OCI-M1 (cell line): ENCODE results near the gene F13A1.

Experiments used
- DNase-seq: peaks from one replicate; lab custom pipeline; 2025; lab: John Stamatoyannopoulos, UW

Gene F13A1

DNA sequence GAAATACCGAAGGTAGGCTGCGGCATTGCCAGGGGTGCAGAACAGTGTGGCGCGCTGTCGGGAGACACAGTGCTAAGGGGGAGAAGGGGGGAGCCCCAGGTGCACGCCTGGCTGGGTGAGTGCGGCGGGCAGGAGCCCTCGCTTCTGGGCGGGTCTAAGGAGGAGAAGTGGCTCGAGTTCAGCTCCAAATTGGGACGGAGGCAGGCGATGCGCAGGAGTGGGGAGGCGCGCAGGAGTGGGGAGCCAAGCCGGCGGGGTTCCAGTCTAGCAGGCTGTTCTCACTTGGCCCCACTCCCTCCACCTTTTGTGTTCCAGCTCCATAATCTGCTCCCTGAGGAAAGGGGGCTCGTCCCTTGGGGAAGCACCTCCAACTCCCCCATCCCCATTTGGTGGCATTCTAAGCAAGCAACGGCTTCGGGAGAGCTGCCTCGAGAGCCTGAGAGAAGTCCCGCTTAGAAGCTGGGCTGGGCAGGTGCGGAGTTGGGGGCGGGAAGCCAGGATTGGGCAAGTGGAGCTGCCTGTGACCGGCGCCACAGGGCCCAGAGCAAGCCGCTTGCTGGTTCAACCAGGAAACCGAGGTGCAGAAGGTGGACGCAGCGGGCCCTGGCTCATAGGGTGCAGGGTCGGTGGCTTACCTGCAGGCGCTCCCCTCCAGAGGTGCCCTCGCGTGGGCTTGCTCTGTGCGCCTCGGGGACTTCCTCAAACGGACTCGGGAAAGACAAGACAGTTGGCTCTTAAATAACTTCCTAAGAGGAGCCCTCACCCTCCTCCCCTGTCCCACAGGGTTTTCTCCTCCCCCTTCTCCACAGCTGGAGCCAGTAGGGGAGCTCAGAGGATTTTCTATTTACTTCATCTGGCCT is at the start of gene F13A1:
F13A1 (minus strand) TSS at position 711 of the 860 bp plus-strand sequence. CDS start 1,998 bp downstream, outside the sequence.
- no peak for DNase-seq

GRCh38 chr6:6368684-6369052 is 48.2 kb upstream of the F13A1 start:
- DNase-seq: no peak

GRCh38 chr6:6368040-6368683 is 47.7 kb upstream of the F13A1 start:
- no peak for DNase-seq

DNA sequence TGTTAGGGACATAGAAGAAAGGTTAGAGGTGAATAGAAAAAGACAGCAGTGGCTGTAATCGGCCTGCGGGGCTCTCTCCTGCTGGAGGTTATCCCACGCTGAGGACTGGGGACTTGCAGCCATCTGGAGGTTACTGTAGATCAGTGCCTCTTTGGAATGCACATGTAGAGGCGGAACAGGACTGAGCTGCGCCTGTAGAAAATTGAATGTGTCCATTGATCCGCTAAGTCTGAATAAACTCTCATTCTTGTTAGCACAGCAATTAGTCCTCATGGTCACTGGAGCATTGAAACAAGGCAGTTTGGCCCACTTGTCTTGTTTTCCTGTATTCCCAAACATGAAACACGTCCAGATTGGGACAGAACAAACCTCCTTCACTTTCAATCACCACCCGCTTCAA is 46.3 kb upstream of the F13A1 start:
- DNase-seq: no peak

DNA sequence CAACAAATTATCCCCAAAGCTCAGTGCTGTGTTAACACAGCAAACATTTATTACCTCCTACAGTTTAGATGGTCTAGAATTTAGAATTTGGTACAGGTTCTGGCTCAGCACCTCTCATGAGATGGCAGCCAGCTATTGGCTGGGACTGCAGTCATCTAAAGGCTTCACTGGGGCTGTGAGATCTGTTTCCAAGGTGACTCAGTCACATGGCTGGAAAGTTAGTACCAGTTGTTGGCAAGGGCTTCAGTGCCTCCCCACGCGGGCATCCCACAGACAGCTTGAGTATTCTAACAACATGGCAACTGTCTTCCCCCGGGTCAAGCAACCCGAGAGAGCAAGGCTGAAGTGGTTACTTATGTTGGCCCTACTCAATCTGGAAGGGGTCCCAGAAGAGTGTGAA is 44.8 kb upstream of the F13A1 start:
- no peak for DNase-seq

GRCh38 chr6:6362056-6362840 is 41.8 kb upstream of the F13A1 start:
- DNase-seq: no peak

DNA sequence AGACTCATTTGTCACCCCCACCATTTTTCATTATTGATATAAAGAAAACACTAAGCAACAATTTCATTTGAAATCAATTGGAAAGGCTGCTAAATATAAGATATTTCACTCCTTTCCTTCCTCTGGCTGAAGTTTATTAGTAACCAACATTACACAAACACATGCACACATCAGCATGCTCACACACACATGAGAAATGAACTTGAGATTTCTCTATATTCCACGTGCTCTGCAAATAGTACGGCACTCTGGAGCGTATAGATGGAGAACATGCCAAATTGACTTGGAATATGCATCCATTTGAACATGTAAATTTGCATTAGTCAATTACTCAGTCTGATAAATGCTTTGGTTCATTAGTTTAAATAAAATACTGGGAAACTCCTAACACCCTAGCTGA is 37.1 kb upstream of the F13A1 start:
- DNase-seq: no peak

GRCh38 chr6:6357032-6357431 is 36.6 kb upstream of the F13A1 start:
- DNase-seq: no peak

DNA sequence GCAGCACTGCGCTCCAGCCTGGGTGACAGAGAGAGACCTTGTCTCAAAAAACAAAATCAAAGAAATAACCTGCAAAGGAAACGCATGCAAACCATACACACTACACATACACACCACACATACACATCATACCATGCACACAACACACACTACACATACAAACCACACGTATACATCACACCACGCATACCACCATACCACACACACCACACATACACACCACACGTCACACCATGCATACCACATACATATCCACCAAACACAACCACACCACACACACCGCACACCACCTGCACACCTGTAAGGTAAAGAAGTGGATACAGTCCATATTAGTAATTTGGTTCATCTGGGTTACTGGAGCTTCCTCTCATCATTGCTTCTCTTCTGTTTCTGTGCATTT is 32.3 kb upstream of the F13A1 start:
- DNase-seq: no peak

GRCh38 chr6:6351511-6352025 is 31.1 kb upstream of the F13A1 start:
- DNase-seq: no peak

DNA sequence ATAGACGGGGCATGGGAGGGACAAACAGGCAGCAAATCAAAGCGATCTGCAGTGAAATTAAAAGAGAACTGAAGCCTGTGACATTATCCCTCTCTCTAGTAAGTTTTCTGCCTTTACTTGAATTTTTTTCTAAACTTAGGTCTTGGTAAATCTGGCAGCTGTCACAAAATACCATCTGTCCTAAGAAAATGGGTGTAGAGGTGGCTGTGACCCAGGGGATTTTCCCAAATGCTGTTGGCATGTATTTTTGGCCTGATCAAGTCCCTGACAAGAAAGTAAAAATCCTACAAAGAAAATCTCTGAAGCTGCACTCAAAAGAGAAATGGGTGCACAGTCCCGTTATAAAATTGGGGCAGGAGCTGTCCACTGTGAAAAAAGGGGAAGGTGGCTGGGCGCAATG is 30.2 kb upstream of the F13A1 start:
- no peak for DNase-seq

DNA sequence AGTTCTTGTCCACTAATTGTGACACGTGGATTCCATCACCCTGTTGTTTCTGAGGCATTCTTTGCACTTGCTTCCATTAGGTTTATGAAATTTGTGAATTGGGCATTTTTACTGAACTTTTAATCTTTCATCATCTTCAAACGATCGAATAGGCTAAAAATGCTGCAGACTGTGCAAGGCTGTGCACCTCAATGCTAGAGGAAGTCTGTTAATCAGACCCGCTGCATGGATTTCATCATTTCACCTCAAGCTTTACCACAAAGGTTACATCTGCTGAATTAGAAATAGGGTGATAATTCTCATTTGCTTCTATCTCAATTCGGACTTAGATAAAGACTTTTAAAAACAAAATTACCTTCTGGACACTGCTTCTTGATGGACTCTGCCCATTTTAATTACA is 27.8 kb upstream of the F13A1 start:
- no peak for DNase-seq

DNA sequence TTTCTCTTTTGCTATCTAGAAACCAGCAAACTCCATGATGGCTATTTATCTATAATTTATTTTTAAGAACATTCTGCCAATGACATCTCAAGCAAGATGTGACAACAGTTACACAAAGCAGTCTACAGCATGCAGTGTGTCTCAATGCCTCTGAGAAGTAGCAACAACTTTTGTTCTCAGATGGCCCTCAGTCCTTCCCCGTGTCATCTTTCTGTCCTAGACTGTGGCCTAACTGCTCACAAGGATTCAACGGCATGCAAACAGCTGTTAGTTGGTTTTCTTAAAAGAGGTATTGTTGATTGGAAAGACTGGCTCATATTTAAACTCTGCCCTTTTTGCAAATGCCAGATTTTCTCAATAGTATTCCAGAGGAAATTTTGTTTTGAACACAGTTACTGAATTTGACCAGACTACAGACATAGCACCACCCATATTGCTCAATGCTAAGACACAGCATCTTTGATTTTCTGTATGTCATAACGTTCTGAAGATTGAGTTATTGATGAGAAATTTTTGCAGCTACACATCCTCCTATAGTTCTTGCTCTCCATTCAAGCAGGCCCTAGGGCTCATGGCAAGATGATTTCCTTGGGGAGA is 26.1 kb upstream of the F13A1 start:
- DNase-seq: no peak

- DNase-seq: no peak
These were observed 13.0 kb upstream of the F13A1 start for GRCh38 chr6:6333501-6333900.

DNA sequence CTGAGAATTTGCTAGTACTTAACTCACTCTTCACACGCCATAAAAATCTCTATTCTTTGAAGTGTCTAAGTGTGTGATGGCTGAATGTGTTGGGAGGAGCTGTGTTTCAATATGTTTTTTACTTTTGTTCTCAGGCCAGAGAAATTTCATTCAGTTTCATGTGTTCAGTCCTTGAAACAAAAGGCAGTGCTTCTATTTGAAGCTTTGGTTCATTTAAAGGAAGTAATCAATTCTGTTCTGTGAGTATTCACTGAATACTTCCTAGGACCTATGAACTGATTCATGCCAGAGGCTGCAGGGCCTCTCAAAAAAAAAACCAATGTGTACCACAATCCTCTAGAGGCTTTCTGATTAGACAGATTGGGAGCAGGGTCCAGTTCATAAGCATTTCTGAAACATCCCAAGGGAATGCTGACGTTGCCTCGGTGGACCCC is 12.4 kb upstream of the F13A1 start:
- no peak for DNase-seq

- peak; percentile 16 for DNase-seq
These were observed 11.6 kb upstream of the F13A1 start for GRCh38 chr6:6331946-6332601.

GRCh38 chr6:6331393-6331792 is 10.9 kb upstream of the F13A1 start:
- no peak for DNase-seq

DNA sequence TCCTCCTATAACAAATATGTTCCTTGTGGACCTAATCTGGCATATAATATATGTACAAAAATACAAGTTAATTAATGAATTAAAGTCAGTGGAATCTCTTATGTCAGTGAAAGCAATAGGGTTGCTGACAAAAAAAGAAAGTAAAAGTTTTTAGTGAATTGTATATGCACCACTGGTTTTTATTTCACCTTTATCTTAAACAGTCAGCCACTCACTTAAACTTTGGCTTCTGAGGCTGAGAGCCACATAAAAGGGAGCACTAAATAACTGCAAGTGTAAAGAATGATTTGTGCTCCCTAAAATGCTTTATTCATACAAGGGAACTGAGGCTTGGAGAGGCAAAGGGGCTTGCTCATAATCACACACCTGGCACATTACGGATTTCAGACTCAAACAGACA is 9.9 kb upstream of the F13A1 start:
- DNase-seq: no peak

DNA sequence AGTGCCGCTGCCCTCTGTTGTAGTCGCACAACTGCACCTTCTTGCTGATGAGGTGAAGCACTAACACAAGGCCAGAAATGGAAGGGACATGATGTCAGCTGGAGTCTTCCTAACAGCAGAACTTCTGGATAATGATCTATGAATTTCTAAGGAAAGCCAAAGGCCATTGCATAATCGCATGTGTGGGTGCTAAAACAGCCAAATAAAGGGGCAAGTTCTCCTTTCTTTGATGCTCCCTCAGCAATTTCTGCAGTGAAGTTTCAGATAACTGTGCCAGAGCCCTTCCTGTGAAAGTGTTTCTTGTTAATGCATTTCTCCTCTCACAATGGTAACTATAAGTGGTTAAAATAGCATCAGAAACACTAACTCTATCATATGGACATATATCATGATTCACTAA is 8.0 kb upstream of the F13A1 start:
- no peak for DNase-seq

DNA sequence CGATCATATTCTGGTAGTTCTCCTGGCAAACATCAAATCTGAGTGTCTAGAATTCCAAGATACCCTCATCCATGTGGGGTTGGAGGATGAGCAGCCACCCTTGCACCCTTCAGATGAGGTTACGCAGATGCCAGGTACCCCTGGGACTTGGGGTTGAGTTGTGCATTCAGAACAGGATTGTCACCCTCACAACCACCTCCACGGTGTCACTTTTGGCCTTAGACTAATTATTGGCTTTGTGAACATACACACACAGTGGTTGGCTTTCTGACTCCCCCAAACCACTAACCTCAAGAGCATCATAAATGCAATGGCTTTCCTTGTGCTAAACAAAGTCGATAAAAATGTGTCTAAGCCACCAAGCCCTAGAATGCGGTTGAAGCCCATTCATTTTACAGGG is 2.9 kb upstream of the F13A1 start:
- no peak for DNase-seq

DNA sequence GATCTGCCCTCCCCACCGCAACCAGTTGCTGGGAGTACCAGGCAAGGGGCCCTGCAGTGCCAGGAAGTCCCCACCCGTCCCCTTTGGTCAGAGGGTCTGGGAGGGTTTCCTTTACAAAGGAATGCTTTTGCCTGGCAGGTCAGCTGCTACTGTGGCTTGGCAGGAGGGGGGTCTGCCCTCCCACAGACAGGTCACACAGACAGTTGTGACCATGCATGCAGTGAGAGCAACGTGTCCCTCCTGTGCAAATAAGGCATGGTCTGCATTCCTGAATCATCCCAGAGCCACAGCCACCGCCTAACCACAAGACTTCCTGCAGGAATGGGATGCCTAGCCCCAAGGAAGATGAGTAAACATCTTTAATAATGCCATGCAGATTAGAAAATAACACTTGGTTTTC is 439 bp upstream of the F13A1 start:
- DNase-seq: no peak
